BJ (cell line): ENCODE results near the gene ARAP1. TPM values are rescaled to one million over a fixed set of nuclear protein-coding genes. Genes with fewer than 3 reads are reported as not detected.

Source experiments
- CTCF ChIA-PET: fragments of 350-600 bp; formaldehyde crosslinking; extraction: SDS; loops from one replicate; lab custom pipeline; 2021; ENCODE audit warnings: antibody characterized with exemption, inconsistent platforms; lab: Yijun Ruan, JAX
- POLR2A ChIA-PET: fragments of 300-600 bp; sonication (Branson Sonifier 250); formaldehyde crosslinking; extraction: SDS; loops from one replicate; lab custom pipeline; 2021; ENCODE audit warnings: antibody characterized with exemption; lab: Charles Lee
- DNase-seq: peaks from one replicate; pipeline ENCODE4 v3.0.0-alpha.2; 2011; ENCODE audit warnings: low read depth
- H3K27me3 ChIP-seq: 2 replicates; pipeline ENCODE4 v1.6.0; 2011; ENCODE audit warnings: low read length; ENCODE audit not compliant: control insufficient read depth, insufficient read depth
- H3K36me3 ChIP-seq: 2 replicates; pipeline ENCODE4 v1.5.1; 2011; ENCODE audit warnings: low read length; ENCODE audit not compliant: control insufficient read depth, insufficient read depth
- H3K4me3 ChIP-seq: 2 replicates; pipeline ENCODE4 v1.5.1; 2011; ENCODE audit warnings: low read depth, mild to moderate bottlenecking, control low read depth, low read length
- CTCF ChIP-seq: IDR thresholded peaks from 2 replicates; pipeline ENCODE4 v1.5.1; 2011; ENCODE audit warnings: low read depth, mild to moderate bottlenecking, control low read depth, inconsistent platforms, low read length, moderate library complexity; ENCODE audit not compliant: insufficient read depth
- polyA plus RNA-seq: library from polyadenylated mRNA; depleted of rRNA; stranded (reverse); fragments of >200 nt; gene quantifications from 2 replicates; pipeline ENCODE4 v1.2.3, GENCODE V29; 2011

Gene ARAP1
- polyA plus RNA-seq, 1 experiment = 74.5 TPM

DNA sequence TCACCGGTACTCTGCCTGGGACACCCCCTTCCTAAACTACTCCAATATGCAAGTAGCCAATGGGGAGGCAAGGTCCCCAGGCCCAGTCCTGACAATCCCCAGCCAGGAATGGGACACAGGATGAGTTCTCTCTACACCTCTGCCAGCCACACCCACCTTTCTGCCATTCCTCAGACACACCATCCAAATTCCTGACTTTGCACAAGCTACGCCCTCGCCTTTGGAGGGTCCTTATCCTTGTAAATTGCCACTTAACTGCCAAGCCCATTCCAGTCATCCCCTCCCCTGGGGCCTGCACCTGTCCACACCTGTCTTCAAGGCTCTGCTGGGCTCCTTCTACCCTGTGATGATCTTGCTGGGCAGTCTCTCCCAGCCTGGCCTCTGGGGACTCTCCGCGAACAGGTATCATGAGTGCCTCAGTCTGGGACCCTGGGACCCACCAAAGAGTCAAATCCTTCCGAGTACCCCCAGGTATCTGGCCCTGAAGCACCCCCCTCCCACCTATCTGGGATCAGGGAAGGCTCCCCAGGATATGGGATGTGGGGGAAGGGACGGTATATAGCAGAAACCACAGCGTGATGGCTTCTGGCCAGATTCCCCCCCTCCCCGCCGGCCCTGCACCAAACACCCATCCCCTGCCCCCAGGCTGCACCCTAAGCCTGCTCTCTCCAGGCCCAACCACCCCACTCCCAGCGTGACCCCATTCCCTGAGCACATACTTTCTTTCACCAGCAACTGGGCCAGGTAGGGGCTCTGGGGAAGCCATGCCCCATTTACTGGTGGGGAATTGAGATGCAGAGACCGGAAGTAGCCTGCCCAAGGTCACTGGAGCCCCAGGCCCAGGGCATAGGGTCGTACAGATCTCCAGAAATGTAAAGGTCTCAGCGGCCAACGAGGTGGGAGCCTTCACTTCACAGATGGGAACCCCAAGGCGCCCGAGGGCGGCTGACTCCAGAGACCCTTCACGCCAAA is 806 bp downstream of the ARAP1 start:
- no peak for TF ChIP-seq CTCF
- Histone ChIP-seq H3K4me3 (peak overlapping the region; percentile 90), H3K27me3 (no peaks in the 10 kb centered on the region), H3K36me3 (no peaks in the 10 kb centered on the region)
- DNase-seq = no peak
- CTCF ChIA-PET = interaction anchor here (1.0 kb wide), 1 partner anchor 35 kb away, joined by 3 read pairs; no protein-coding TSS in a partner anchor
- POLR2A ChIA-PET = no interaction called here

GRCh38 chr11:72750556-72751115 is 1.6 kb downstream of the ARAP1 start:
- Histone ChIP-seq H3K27me3 (no peaks in the 10 kb centered on the region), H3K4me3 (no peak overlapping the region), H3K36me3 (peaks cover 1% of the 10 kb centered on the region; the same call in 1 of the 2 replicates)
- DNase-seq = no peak
- no peak for TF ChIP-seq CTCF
- POLR2A ChIA-PET = no interaction called here
- CTCF ChIA-PET = interaction anchor here (1.0 kb wide), 1 partner anchor 36 kb away, joined by 3 read pairs; no protein-coding TSS in a partner anchor

- Histone ChIP-seq H3K27me3 (no peaks in the 10 kb centered on the region), H3K36me3 (peaks cover 1% of the 10 kb centered on the region; the same call in 1 of the 2 replicates), H3K4me3 (no peak overlapping the region)
- DNase-seq = no peak
- POLR2A ChIA-PET = no interaction called here
- CTCF ChIA-PET = interaction anchor here (1.0 to 1.2 kb wide), 2 partner anchors 25 to 37 kb away, joined by 3 read pairs; no protein-coding TSS in a partner anchor
- TF ChIP-seq CTCF = no peak
These were observed 2.1 kb downstream of the ARAP1 start for GRCh38 chr11:72750086-72750485.

GRCh38 chr11:72747289-72747855 is 4.8 kb downstream of the ARAP1 start:
- Histone ChIP-seq H3K27me3 (no peaks in the 10 kb centered on the region), H3K4me3 (no peak overlapping the region), H3K36me3 (peaks cover 1% of the 10 kb centered on the region)
- no peak for DNase-seq
- no peak for TF ChIP-seq CTCF
- CTCF ChIA-PET = interaction anchor here (0.8 to 1.4 kb wide), 3 partner anchors 22 to 438 kb away, joined by 3 to 4 read pairs (median 4); partner anchors contain the start of gene STARD10
- POLR2A ChIA-PET = no interaction called here
